RCC 7860 (cell line): ENCODE data around the gene DEPDC1B.
"Not testable (repeated sequence)": the region's sequence is repeated elsewhere in the genome, so short reads cannot be mapped to it uniquely, and the experiment has no call there.

Experiments used
- DNase-seq: peaks from one replicate; pipeline ENCODE4 v3.0.0-alpha.2; 2015; ENCODE audit warnings: low spot score
- FAIRE-seq: peaks from 2 replicates; lab custom pipeline; 2012; peaks lifted over from hg19 to GRCh38; lab: Jason Lieb, UNC

Gene DEPDC1B

DNA sequence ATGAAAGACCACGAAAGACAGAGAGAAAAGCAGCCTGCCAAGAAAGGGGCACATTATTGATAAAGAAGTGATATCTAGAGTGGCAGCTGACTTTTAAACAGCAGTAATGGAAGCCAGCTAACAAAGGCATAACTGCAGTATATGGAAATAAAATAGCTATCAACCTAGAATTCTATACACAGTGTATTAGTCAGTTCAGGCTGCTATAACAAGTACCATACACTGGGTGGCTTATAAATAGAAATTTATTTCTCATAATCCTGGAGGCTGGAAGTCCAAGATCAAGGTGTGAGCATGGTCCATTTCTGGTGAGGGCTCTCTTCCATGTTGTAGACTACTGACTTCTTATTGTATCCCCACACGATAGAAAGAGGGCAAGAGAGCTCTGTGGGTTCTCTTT is 109.8 kb downstream of the DEPDC1B start:
- DNase-seq: no peak
- no peak for FAIRE-seq

DNA sequence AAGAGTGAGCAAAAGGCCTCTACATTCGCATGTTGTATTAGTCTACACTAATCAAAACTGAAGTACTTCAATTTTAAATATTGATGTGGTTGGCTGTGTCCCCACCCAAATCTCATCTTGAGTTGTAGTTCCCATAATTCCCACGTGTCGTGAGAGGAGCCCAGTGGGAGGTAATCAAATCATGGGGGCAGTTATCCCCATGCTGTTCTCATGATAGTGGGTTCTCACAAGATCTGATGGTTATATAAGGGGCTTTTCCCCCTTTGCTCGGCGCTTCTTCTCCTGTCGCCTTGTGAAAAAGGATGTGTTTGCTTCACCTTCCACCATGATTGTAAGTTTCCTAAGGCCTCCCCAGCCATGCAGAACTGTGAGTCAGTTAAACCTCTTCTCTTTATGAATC is 112.7 kb downstream of the DEPDC1B start:
- FAIRE-seq, DNase-seq: not testable (repeated sequence)

DNA sequence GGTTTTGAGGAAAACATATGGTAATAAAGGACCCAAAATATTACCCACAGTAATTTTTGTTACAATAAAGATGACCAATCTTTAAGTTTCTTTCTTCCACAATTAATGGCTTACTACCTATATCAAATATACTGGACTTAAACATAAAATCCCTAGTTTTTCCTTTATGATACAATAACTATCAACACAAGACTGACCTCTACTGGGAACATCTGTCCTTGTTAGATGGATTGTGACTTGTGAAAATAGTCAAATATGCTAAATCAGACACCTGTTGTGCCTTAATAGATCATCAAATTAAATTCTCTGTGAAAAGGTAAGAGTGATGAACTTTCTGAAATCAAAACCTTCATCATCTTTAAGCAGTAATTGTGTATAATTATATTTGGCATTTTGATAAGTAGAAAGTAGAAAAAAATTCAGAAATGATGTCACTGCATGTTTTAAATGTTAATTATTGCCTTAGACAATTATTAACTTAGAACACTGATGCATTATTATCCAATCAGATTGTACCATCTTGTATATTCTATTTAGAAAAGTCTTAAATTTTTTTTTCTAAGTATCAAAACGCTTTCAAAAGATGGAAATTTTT is 113.6 kb downstream of the DEPDC1B start:
- no peak for FAIRE-seq
- no peak for DNase-seq

DNA sequence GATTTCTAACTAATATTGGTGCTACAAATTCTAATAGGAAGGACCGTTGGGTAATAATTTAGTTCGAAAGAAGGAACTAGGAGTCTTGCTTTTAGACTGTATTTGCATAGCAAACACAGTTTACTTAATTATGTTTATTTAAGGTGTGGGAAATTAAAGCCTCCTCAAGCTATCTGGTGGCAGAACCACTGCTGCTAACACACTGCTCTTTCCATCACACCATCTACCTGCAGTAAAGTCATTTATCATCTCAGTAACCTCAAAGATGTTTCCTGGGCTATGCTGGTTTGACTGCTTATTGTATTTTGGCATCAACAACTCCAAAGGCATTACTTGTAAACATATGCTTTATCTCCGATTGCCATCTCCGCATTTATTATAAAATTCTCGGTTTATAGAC is 114.3 kb downstream of the DEPDC1B start:
- DNase-seq: no peak
- no peak for FAIRE-seq

DNA sequence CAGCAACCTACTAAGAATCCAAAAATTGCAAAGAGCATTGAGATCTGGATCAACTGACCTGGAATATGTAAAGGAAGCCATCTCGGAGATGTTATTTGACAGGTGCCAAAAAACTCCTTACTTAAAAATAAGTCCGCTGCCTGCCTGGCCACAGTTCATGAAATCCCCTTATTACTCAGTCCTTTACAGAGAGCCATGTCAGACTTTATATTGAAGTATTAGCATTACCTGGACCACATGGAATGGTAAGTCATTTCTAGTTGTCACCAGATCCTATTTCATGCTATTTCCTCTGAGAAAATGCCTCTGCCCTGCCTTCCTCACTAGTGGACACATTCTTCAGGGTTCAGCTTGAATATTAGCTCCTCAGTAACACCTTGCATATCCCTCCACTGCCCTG is 115.7 kb downstream of the DEPDC1B start:
- no peak for DNase-seq
- no peak for FAIRE-seq

DNA sequence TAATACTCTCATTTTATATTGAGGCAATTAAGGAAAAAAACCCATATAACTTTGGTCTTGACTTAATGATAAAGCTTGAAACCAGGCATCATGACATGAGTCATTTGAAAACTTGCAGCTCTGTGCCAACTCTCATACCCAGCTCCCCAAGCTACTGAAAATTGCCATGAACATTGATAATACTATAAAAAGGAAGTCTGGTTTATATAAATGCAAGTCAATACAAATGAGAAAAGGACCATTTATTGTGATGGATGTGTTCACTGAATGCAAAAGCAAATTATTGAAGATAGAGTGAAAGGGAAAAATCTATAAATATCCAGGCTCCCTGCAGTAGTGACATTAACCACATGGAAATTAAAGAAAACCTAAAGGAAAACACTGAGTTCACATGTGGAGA is 116.3 kb downstream of the DEPDC1B start:
- FAIRE-seq (no peak), DNase-seq (no peak)

DNA sequence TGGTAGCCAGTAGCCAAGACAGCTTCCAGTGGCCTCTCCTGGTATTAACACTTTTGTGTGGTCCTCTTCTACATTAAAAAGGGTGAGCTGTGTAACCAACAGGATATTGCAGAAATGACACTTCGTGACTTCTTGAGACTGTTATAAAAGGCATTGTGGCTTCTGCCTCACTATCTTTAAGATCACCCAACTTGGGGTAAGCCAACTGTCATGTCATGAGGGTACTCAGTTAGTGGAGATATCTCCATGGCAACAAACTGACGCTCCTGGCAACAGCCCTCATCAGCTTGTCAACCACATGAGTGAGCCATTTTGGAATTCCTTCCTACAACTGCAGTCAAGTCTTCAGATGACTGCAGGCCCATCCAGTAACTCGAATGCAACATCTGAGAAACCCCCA is 121.7 kb downstream of the DEPDC1B start:
- no peak for DNase-seq
- no peak for FAIRE-seq

DNA sequence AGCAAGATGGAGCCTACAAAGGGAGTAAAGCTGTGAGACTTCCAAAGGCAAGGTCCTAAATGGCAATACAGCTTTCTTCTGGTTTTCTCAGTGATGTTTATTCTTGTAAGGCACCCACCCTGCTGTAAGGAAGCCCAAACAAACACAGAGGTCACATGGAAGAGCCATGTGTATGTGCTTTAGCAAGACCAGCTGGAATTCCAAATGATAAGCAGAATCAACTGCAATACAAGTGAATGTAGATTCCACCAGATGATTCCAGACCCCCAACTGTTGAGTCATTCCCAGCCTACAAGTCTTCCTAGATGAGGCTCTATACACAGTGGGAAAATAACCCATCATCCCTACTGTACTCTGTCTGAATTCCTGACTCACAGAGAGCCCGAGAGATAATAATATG is 122.8 kb downstream of the DEPDC1B start:
- DNase-seq (no peak), FAIRE-seq (no peak)

DNA sequence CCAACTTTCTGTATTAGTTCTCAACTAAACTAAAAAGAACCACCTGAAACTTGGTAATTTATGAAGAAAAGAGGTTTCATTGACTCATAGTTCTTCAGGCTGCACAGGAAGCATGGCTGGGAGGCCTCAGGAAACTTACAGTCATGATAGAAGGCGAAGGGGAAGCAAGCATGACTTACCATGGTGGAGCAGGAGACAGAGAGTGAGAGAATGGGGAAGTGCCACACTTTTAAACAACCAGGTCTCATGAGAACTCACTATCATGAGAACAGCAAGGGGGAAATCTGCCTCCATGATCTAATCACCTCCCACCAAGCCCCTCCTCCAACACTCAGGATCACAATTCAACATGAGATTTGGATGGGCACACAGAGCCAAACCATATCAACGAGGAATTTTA is 123.5 kb downstream of the DEPDC1B start:
- DNase-seq: no peak
- FAIRE-seq: no peak

DNA sequence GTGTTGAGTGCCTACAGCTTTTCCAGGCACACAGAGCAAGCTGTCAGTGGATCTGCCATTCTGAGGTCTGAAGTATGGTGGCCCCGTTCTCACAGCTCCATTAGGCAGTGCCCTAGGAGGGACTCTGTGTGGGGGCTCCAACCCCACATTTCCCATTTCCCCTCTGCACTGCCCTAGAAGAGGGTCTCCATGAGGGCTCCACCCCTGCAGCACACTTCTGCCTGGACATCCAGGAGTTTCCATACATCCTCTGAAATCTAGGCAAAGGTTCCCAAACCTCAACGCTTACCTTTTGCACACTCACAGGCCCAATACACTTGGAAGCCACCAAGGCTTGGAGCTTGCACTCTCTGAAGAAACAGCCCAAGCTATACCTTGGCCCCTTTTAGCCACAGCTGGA is 131.3 kb downstream of the DEPDC1B start:
- FAIRE-seq: no peak
- no peak for DNase-seq

DNA sequence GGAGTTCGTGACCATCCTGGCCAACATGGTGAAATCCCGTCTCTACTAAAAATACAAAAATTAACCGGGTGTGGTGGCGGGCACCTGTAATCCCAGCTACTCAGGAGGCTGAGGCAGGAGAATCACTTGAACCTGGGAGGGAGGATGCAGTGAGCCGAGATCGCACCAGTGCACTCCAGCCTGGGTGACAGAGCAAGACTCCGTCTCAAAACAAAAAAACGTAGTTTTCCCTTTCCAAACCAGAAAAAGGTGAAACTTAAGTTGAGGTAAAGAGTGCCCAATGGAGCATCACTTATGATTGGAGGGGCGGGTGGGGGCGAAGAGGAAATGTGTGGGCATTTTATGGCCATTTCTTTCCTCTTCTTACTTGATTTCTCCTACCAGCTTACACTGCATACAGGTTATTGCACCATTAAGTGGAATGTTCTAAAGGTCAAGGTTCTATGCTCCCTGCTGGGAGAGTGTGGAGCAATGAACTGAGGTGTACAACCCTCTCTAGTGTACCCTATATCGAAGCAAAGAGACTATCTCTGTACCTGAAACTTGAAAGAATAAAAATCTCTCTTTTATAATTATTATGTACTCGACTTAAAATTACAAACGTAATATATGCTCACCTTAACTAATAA is 136.2 kb downstream of the DEPDC1B start:
- DNase-seq (no peak), FAIRE-seq (no peak)

DNA sequence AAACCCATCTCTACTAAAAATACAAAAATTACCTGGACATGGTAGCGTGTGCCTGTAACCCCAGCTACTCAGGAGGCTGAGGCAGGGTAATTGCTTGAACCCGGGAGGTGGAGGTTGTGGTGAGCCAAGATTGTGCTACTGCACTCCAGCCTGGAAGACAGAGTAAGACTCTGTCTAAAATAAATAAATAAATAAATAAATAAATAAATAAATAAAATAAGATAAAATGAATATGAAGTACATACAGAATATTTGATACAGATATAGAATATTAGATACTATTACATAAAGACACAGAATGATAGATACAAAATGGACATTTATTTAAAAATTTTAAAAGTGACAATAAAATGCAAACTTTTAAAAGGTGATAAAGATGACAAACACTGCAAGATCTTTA is 146.7 kb downstream of the DEPDC1B start:
- DNase-seq, FAIRE-seq: not testable (repeated sequence)

DNA sequence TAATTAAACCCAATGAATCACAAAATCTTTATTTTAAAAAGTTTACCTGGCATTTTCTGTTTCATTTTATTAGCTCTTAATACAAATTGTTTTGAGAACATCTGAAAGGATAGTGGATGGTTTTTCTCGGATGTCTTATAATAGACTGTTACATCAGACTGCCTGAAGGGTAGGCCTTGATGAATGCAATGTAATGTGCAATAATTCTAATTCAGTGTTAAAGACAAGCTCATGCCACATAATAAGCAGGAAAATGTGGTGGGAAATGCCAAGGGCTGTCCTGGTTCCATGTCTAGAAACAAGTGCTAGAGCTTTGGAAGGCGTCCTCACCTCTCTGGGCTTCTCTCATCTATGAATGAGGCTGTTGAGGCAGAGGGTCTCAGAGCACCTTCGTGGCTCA is 148.1 kb downstream of the DEPDC1B start:
- DNase-seq (no peak), FAIRE-seq (no peak)

DNA sequence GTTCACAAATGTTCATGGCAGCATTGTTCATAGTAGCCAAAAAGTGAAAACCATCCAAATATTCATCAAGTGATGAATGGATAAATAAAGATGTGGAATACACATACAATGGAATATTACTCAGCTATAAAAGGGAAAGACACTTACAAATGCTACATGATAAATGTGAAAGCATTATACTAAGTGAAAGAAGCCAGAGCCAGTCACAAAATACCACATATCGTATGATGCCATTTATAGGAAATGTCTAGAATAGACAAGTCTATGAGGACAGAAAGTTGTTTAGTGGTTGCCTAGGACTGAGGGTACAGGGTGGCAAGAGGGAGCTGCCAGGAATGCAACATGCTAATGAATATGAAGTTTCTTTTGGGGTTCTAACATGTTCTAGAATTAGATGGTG is 148.7 kb downstream of the DEPDC1B start:
- DNase-seq: no peak
- FAIRE-seq: no peak

DNA sequence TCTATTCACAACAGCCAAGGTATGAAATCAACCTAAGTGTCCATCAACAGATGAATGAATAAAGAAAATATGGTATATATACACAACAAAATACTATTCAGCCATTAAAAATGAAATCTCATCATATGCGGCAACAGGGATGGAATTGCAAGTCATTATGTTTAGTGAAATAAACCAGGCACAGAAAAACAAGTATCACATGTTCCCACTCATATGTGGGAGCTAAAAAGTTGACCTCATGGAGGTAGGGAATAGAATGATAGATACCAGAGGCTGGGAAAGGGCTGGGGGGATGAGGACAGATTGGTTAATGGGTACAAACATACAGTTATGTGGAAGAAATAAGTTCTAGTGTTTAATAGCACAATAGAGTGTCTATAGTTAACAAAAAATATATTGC is 149.7 kb downstream of the DEPDC1B start:
- FAIRE-seq (no peak), DNase-seq (no peak)

DNA sequence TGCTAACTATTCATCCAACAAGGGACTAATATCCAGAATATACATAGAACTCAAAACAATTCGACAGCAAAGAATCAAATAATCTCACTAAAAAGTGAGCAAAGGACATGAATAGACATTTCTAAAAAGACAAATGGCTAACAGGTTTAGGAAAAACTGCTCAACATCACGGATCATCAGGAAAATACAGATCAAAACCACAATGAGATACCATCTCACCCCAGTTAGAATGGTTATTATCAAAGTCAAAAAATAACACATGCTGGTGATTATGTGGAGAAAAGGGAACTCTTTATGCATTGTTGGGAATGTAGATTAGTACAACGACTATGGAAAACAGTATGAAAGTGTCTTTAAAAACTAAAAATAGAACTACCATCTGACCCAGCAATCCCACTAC is 150.1 kb downstream of the DEPDC1B start:
- DNase-seq (no peak), FAIRE-seq (no peak)
